A549 (cell line): ENCODE measurements around the gene NINL.

ENCODE experiments used
- CBX2 ChIP-seq: fragments of 200-600 bp; sonication (generic); IDR thresholded peaks from 2 replicates; pipeline ENCODE4 v1.6.1; 2016; ENCODE audit warnings: low read depth, mild to moderate bottlenecking, borderline replicate concordance
- CEBPB ChIP-seq, 2 experiments: fragments of >200 bp in 1 of 2; sonication (Bioruptor Twin) in 1 of 2; formaldehyde crosslinking in 1 of 2; IDR thresholded peaks; 2 replicates each; pipeline ENCODE4 v1.6.1; 2012 to 2016
- CHD2 ChIP-seq: fragments of 150-350 bp; IDR thresholded peaks from 2 replicates; pipeline ENCODE4 v1.6.1; 2014; ENCODE audit warnings: low read length; ENCODE audit not compliant: partially characterized antibody
- EP300 ChIP-seq, 2 experiments: fragments of >200 bp; sonication (Bioruptor Twin); formaldehyde crosslinking; IDR thresholded peaks; 2 replicates in 1 of 2; 3 replicates in 1 of 2; pipeline ENCODE4 v1.6.1; 2016 to 2017
- GATA3 ChIP-seq: IDR thresholded peaks from 2 replicates; pipeline ENCODE4 v1.6.1; 2012; ENCODE audit warnings: borderline replicate concordance
- JUN ChIP-seq, 2 experiments: fragments of >200 bp; sonication (Bioruptor Twin); formaldehyde crosslinking; IDR thresholded peaks; 2 replicates in 1 of 2; 3 replicates in 1 of 2; pipeline ENCODE4 v1.6.1; 2016 to 2017
- MAZ ChIP-seq: fragments of 150-350 bp; IDR thresholded peaks from 2 replicates; pipeline ENCODE4 v1.6.1; 2014; ENCODE audit warnings: antibody characterized with exemption, low read depth, low read length, borderline replicate concordance
- POLR2A ChIP-seq: IDR thresholded peaks from 2 replicates; pipeline ENCODE4 v1.6.1; 2012; ENCODE audit warnings: mild to moderate bottlenecking, low read length
- SMC3 ChIP-seq: fragments of >200 bp; sonication (Bioruptor Twin); formaldehyde crosslinking; IDR thresholded peaks from 3 replicates; pipeline ENCODE4 v1.6.1; 2018; ENCODE audit warnings: inconsistent platforms
- TF ChIP-seq, protein P1 (sequence below): fragments of >200 bp; sonication (Bioruptor Twin); formaldehyde crosslinking; IDR thresholded peaks from 3 replicates; pipeline ENCODE4 v1.5.1; 2016
- TF ChIP-seq, protein P2 (sequence below): fragments of 250-450 bp; sonication (Bioruptor Pico); IDR thresholded peaks from 2 replicates; pipeline ENCODE4 v1.5.0; 2020; ENCODE audit warnings: low read depth, mild to moderate bottlenecking, moderate library complexity
- TF ChIP-seq, protein P3 (sequence below): fragments of 150-350 bp; IDR thresholded peaks from 2 replicates; pipeline ENCODE4 v1.6.1; 2014; ENCODE audit warnings: low read depth, mild to moderate bottlenecking, low read length
- TF ChIP-seq, protein P4 (sequence below): IDR thresholded peaks from 2 replicates; pipeline ENCODE4 v1.6.1; 2012

DNA sequence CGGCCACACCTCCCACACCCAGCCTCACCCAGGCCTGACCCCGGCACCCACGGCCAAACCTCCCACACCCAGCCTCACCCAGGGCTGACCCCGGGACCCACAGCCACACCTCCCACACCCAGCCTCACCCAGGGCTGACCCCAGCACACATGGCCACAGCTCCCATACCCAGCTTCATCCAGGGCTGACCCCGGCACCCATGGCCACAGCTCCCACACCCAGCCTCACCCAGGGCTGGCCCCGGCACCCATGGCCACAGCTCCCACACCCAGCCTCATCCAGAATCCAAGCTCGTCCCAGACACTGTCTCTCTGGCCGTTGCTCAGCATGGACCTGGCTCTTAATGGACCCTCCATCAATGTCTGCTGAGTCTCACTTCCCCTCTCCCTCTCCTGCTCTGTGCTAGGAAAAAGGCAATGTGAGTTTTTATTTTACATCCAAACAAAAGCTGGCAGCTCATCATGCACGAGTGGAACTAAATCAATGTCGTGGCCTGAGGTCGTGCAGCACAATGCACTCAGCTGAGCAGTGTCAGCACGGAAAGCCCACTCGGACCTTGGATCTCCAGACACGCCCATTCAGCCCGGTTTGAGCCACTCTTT is 36.1 kb downstream of the NINL start:
- TF ChIP-seq, protein P1, sequence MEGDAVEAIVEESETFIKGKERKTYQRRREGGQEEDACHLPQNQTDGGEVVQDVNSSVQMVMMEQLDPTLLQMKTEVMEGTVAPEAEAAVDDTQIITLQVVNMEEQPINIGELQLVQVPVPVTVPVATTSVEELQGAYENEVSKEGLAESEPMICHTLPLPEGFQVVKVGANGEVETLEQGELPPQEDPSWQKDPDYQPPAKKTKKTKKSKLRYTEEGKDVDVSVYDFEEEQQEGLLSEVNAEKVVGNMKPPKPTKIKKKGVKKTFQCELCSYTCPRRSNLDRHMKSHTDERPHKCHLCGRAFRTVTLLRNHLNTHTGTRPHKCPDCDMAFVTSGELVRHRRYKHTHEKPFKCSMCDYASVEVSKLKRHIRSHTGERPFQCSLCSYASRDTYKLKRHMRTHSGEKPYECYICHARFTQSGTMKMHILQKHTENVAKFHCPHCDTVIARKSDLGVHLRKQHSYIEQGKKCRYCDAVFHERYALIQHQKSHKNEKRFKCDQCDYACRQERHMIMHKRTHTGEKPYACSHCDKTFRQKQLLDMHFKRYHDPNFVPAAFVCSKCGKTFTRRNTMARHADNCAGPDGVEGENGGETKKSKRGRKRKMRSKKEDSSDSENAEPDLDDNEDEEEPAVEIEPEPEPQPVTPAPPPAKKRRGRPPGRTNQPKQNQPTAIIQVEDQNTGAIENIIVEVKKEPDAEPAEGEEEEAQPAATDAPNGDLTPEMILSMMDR = no peak
- TF ChIP-seq, protein P2, sequence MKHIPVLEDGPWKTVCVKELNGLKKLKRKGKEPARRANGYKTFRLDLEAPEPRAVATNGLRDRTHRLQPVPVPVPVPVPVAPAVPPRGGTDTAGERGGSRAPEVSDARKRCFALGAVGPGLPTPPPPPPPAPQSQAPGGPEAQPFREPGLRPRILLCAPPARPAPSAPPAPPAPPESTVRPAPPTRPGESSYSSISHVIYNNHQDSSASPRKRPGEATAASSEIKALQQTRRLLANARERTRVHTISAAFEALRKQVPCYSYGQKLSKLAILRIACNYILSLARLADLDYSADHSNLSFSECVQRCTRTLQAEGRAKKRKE = no peak
- no peak for TF ChIP-seq JUN (IDR thresholded peaks at IDR 0.05)
- TF ChIP-seq CBX2 = no peak
- no peak for TF ChIP-seq POLR2A
- no peak for TF ChIP-seq EP300 (IDR thresholded peaks at IDR 0.05)
- no peak for TF ChIP-seq CEBPB (IDR thresholded peaks at IDR 0.05)
- TF ChIP-seq, protein P3, sequence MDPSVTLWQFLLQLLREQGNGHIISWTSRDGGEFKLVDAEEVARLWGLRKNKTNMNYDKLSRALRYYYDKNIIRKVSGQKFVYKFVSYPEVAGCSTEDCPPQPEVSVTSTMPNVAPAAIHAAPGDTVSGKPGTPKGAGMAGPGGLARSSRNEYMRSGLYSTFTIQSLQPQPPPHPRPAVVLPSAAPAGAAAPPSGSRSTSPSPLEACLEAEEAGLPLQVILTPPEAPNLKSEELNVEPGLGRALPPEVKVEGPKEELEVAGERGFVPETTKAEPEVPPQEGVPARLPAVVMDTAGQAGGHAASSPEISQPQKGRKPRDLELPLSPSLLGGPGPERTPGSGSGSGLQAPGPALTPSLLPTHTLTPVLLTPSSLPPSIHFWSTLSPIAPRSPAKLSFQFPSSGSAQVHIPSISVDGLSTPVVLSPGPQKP = no peak
- no peak for TF ChIP-seq MAZ
- no peak for TF ChIP-seq SMC3
- no peak for TF ChIP-seq GATA3
- TF ChIP-seq CHD2 = no peak
- TF ChIP-seq, protein P4, sequence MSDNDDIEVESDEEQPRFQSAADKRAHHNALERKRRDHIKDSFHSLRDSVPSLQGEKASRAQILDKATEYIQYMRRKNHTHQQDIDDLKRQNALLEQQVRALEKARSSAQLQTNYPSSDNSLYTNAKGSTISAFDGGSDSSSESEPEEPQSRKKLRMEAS = no peak
